PFSK-1 (cell line): ENCODE results near the gene IMP4.

ENCODE experiments used
- POLR2AphosphoS5 ChIP-seq: IDR thresholded peaks from 2 replicates; pipeline ENCODE4 v1.6.1; 2012; ENCODE audit warnings: low read depth, mild to moderate bottlenecking, control low read depth, low read length, moderate library complexity
- SIN3A ChIP-seq: IDR thresholded peaks from 2 replicates; pipeline ENCODE4 v1.6.1; 2012; ENCODE audit warnings: mild to moderate bottlenecking, low read length, moderate library complexity, borderline replicate concordance; ENCODE audit not compliant: insufficient read depth

DNA sequence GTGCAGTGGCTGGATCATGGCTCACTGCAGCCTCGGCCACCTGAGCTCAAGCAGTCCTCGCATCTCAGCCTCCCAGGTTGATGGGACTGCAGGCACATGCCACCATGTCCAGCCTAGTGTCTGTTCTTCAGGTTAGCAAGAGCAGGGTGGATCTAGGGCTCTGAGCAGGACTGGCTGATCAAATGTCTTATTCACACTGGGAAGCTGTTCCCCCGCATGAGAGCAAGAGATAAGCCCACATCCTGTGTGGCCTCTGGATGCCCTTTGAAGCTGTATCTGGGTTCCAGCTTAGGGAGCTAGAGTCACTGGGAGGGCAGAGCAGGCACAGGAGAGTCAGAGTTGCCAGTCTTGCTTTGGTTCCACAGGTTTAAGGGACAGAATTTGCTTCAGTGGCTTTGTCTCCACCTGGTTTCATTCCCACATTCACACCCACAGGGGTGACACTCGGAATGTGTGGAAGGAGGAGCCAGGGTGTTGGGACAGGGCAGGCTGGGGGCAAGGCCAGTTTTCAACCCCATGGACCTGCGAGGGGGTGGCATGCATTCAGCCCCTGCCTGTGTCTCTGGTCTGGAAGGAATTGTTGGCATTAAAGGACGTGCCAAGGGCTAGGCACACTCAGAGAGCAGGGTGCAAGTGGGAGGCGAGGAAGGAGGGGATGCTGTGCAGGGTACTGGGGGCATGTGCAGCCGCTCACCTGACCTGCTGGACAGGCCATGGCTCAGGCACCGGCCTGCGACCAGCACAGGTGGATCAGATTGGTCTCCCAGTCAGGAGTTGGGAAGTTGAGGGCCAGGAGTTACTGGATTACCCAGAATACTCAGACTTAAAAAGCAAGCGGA, 37.6 kb downstream of the IMP4 start:
- TF ChIP-seq SIN3A: no peak
- TF ChIP-seq POLR2AphosphoS5: no peak
